ENCODE data around the gene GALNT16. TPM values are rescaled to one million over a fixed set of nuclear protein-coding genes. Genes with fewer than 3 reads are reported as not detected.

The GALNT16 gene
- total RNA-seq, 2 donors from 2014 or later = 18.2 to 23.4 TPM

- intact Hi-C loops (cut with DNase I) = loop anchor here in 1 of 2 donors (10.0 kb wide), 3 partner anchors 117 to 327 kb away; partner anchors contain the start of gene CCDC177
- no peak for DNase-seq (ENCODE audit: low spot score)
Measured at GRCh38 chr14:69247676-69248440, 12.1 kb upstream of the GALNT16 start.

GRCh38 chr14:69249603-69250002, 10.4 kb upstream of the GALNT16 start:
- DNase-seq (ENCODE audit: low spot score) = no peak
- intact Hi-C loops (cut with DNase I) = loop anchor here in 1 of 2 donors (10.0 kb wide), 3 partner anchors 115 to 325 kb away; partner anchors contain the start of gene CCDC177

- intact Hi-C loops (cut with DNase I) = no loop called here
- no peak for DNase-seq (ENCODE audit: low spot score)
Measured at GRCh38 chr14:69252851-69253250, 7.1 kb upstream of the GALNT16 start.

- intact Hi-C loops (cut with DNase I) = no loop called here
- DNase-seq (ENCODE audit: low spot score) = no peak
Measured at GRCh38 chr14:69259168-69259526, 811 bp upstream of the GALNT16 start.

GRCh38 chr14:69260190-69260860, 367 bp downstream of the GALNT16 start:
- intact Hi-C loops (cut with DNase I) = no loop called here
- peak; percentile 83 for DNase-seq (ENCODE audit: low spot score)

GRCh38 chr14:69260861-69261564, 1.1 kb downstream of the GALNT16 start:
- no peak for DNase-seq (ENCODE audit: low spot score)
- intact Hi-C loops (cut with DNase I) = no loop called here

- intact Hi-C loops (cut with DNase I) = no loop called here
- no peak for DNase-seq (ENCODE audit: low spot score)
Measured at GRCh38 chr14:69261761-69262331, 1.9 kb downstream of the GALNT16 start.

- no peak for DNase-seq (ENCODE audit: low spot score)
- intact Hi-C loops (cut with DNase I) = no loop called here
Measured at GRCh38 chr14:69262516-69262915, 2.6 kb downstream of the GALNT16 start.

GRCh38 chr14:69263364-69263763, 3.4 kb downstream of the GALNT16 start:
- intact Hi-C loops (cut with DNase I) = no loop called here
- DNase-seq (ENCODE audit: low spot score) = peak; percentile 91

- peak; percentile 87 for DNase-seq (ENCODE audit: low spot score)
- intact Hi-C loops (cut with DNase I) = no loop called here
Measured at GRCh38 chr14:69263771-69264170, 3.8 kb downstream of the GALNT16 start.

GRCh38 chr14:69266572-69267345, 6.8 kb downstream of the GALNT16 start:
- no peak for DNase-seq (ENCODE audit: low spot score)
- intact Hi-C loops (cut with DNase I) = no loop called here

GRCh38 chr14:69267492-69267891, 7.5 kb downstream of the GALNT16 start:
- intact Hi-C loops (cut with DNase I) = no loop called here
- no peak for DNase-seq (ENCODE audit: low spot score)

GRCh38 chr14:69268223-69268622, 8.3 kb downstream of the GALNT16 start:
- intact Hi-C loops (cut with DNase I) = no loop called here
- no peak for DNase-seq (ENCODE audit: low spot score)

GRCh38 chr14:69268763-69269162, 8.8 kb downstream of the GALNT16 start:
- intact Hi-C loops (cut with DNase I) = no loop called here

GRCh38 chr14:69269381-69269780, 9.4 kb downstream of the GALNT16 start:
- intact Hi-C loops (cut with DNase I) = no loop called here
- no peak for DNase-seq (ENCODE audit: low spot score)

More at GRCh38 chr14:69268763-69269162, 8.8 kb downstream of the GALNT16 start:
- DNase-seq (ENCODE audit: low spot score) = no peak

GRCh38 chr14:69270097-69270496, 10.1 kb downstream of the GALNT16 start:
- peak; percentile 64 for DNase-seq (ENCODE audit: low spot score)
- intact Hi-C loops (cut with DNase I) = no loop called here

- DNase-seq (ENCODE audit: low spot score) = peak; percentile 72
- intact Hi-C loops (cut with DNase I) = no loop called here
Measured at GRCh38 chr14:69270795-69271708, 11.1 kb downstream of the GALNT16 start.

GRCh38 chr14:69274321-69274720, 14.4 kb downstream of the GALNT16 start:
- intact Hi-C loops (cut with DNase I) = no loop called here
- DNase-seq (ENCODE audit: low spot score) = no peak
